ENCODE results near the gene ABCA10.

ABCA10 gene

DNA sequence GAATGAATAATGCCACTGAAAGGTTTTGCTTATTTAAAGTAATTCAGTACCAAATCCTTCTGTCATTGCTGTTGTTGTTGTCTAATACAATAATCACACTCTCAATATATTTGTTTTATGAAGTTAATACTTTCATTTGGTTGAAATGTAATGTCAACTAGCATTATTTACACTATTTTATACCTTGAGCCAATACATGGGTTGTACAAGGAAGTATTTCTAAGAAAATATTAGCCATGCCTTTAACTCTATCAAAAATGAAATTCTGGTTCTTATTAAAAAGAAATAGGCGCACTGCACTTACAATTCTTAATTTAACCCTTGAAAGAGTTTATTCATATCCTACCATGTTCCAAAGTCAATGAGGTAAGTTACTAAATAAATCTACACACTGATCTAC is 17.6 kb upstream of the ABCA10 start:
- Histone ChIP-seq H3K4me3 (ENCODE audit: low read depth, low read length) (no peak overlapping the region), H3K36me3 (no peaks in the 10 kb centered on the region), H3K27me3 (peaks cover 8% of the 10 kb centered on the region), H3K9me3 (no peaks in the 10 kb centered on the region), H3K4me1 (no peaks in the 10 kb centered on the region)
- TF ChIP-seq, protein P1, sequence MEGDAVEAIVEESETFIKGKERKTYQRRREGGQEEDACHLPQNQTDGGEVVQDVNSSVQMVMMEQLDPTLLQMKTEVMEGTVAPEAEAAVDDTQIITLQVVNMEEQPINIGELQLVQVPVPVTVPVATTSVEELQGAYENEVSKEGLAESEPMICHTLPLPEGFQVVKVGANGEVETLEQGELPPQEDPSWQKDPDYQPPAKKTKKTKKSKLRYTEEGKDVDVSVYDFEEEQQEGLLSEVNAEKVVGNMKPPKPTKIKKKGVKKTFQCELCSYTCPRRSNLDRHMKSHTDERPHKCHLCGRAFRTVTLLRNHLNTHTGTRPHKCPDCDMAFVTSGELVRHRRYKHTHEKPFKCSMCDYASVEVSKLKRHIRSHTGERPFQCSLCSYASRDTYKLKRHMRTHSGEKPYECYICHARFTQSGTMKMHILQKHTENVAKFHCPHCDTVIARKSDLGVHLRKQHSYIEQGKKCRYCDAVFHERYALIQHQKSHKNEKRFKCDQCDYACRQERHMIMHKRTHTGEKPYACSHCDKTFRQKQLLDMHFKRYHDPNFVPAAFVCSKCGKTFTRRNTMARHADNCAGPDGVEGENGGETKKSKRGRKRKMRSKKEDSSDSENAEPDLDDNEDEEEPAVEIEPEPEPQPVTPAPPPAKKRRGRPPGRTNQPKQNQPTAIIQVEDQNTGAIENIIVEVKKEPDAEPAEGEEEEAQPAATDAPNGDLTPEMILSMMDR (IDR thresholded peaks at IDR 0.05; ENCODE audit: low read depth, low read length): no peak
- DNase-seq: no peak

DNA sequence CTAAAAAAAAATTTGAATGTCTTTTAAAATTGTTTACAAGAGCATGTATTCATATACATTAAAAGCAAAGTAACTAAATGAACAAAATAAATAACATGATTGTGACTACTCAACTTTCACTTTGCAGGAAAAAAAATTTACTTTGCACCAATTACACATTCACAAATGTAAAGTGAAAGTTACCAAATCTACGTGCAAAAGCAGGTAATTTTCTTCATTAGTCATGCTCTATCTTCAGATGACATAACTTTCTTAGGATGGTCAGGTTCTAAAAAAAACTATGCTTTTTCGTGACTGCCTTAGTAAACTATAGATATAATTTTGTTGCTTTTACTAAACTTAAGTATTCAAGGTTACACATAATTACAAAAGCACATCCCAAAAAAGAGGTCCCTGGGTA is 17.0 kb upstream of the ABCA10 start:
- DNase-seq: no peak
- Histone ChIP-seq H3K36me3 (no peaks in the 10 kb centered on the region), H3K4me3 (ENCODE audit: low read depth, low read length) (no peak overlapping the region), H3K4me1 (no peaks in the 10 kb centered on the region), H3K27me3 (peaks cover 3% of the 10 kb centered on the region), H3K9me3 (no peaks in the 10 kb centered on the region)
- TF ChIP-seq, protein P1 (IDR thresholded peaks at IDR 0.05; ENCODE audit: low read depth, low read length): no peak

DNA sequence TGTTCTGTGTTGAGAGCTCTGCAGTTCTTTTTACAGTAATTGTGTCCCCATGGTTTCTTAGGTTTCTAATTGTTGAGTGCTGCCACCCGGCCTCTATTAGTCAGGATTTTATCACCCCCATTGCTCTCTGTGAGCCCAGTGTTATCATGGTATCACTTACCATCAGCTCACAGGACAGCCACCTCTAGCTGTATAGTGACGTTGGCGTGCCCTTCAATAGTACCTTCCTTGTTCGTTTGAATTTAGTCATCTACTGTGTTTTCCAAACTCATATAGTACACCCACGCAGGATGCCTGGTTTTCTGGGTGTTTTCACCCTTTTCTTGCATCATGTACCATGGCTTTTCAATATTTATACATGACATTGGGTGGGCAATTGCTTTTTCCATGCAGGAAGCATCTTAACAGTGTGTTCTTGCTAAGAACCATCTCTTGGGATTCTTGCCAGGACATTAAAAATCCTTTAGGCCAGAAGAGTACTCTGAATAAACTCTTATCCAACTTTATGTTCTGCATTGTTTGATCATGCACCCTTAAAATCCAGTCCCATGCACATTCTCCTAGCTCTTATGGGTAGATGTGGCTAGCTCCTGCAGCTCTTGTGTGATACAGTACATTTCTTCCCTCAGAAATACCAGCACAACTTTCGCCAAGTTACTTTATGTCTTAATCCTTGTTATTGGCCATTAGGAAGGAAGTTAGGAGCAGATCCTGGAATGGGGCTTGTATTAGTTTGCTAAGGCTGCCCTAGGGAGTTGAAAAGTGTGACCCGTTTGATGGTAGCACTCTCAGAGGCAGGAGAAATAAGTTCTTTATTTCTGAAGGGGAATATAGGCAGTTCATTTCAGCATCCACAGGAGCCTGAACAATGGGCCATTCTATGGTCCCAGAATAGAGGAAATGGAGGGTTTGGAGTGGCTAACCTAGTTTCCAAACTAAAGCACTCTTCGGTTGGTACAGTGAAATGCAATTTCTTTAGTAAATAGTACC is 11.3 kb upstream of the ABCA10 start:
- no peaks in the 10 kb centered on the region for H3K36me3 ChIP-seq
- no peak overlapping the region for H3K4me3 ChIP-seq (ENCODE audit: low read depth, low read length)
- H3K4me1 ChIP-seq: no peaks in the 10 kb centered on the region
- no peaks in the 10 kb centered on the region for H3K9me3 ChIP-seq
- no peak for DNase-seq
- TF ChIP-seq, protein P1 (IDR thresholded peaks at IDR 0.05; ENCODE audit: low read depth, low read length): no peak
- no peaks in the 10 kb centered on the region for H3K27me3 ChIP-seq

DNA sequence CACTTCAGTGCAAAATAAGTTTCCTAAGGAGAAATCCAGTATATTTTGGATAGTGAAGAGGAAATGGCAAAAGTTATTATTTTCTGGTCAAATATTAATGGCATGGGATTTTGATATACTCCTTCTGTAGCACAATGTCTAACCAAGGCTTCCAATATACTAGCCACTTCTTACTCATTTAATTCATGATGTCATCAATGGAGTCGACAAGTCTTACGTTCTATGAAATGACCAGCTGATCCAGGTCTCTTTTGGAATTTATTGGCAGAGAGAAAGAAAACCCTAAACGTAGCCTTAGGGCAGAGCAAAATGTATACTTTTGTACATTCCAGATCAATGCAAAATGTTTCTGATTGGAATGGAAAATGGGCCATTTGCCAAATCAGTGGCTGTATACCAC is 8.3 kb upstream of the ABCA10 start:
- Histone ChIP-seq H3K4me1 (no peaks in the 10 kb centered on the region), H3K27me3 (no peaks in the 10 kb centered on the region), H3K4me3 (ENCODE audit: low read depth, low read length) (no peak overlapping the region), H3K36me3 (no peaks in the 10 kb centered on the region), H3K9me3 (no peaks in the 10 kb centered on the region)
- TF ChIP-seq, protein P1 (IDR thresholded peaks at IDR 0.05; ENCODE audit: low read depth, low read length): no peak
- no peak for DNase-seq

DNA sequence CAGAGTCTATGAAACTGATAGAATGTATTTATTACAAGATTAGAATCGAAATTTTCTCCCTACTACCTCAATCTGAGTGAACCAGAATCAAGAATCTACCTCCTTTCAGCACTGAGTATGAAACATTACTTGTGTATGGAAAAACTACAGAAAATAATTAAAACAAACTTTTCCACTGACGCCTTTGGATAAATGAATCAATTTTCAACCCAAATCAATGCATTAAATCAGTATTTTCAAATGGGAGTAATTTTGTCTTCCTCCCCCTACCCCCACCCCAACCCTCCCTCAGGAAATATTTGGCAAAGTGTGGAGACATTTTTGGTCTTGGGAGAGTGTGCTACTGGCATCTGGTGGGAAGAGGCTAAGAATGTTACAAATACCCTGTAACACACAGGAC is 7.8 kb upstream of the ABCA10 start:
- Histone ChIP-seq H3K4me3 (ENCODE audit: low read depth, low read length) (no peak overlapping the region), H3K4me1 (no peaks in the 10 kb centered on the region), H3K9me3 (no peaks in the 10 kb centered on the region), H3K36me3 (no peaks in the 10 kb centered on the region), H3K27me3 (no peaks in the 10 kb centered on the region)
- TF ChIP-seq, protein P1 (IDR thresholded peaks at IDR 0.05; ENCODE audit: low read depth, low read length): no peak
- DNase-seq: no peak

Data from BE2C (cell line).